HT-29 (cell line): Measurements from ENCODE around the gene CAMTA2. TPM values are rescaled to one million over a fixed set of nuclear protein-coding genes. Genes with fewer than 3 reads are reported as not detected.

Source experiments
- DNase-seq: peaks from one replicate; pipeline ENCODE4 v3.0.0-alpha.2; 2015; ENCODE audit warnings: low spot score
- total RNA-seq: library from RNA; depleted of rRNA; stranded (reverse); fragments of >200 nt; shearing (Covaris generic); gene quantifications from 2 replicates; pipeline ENCODE4 v1.2.3, GENCODE V29; 2014

The CAMTA2 gene
- total RNA-seq, 1 experiment from 2014 or later = 7.3 TPM

GRCh38 chr17:4968486-4969046 lies 18.9 kb downstream of the CAMTA2 start:
- DNase-seq = peak; percentile 4

GRCh38 chr17:4967539-4968485 lies 19.7 kb downstream of the CAMTA2 start, which contains the start of gene SPAG7:
Gene SPAG7 (minus strand): TSS chr17:4967817. CDS start chr17:4967804, 13 bp downstream.
- DNase-seq = peak; percentile 93

- DNase-seq = peak; percentile 96
Measured at GRCh38 chr17:4966844-4967538, 20.5 kb downstream of the CAMTA2 start.

GRCh38 chr17:4965311-4965986 lies 22.0 kb downstream of the CAMTA2 start:
- DNase-seq = no peak

- DNase-seq = no peak
Measured at GRCh38 chr17:4960279-4960922, 27.1 kb downstream of the CAMTA2 start.

GRCh38 chr17:4959261-4959965 lies 28.1 kb downstream of the CAMTA2 start:
- DNase-seq = no peak

- DNase-seq = no peak
Measured at GRCh38 chr17:4958102-4958501, 29.4 kb downstream of the CAMTA2 start.

- no peak for DNase-seq
Measured at GRCh38 chr17:4956493-4957061, 30.9 kb downstream of the CAMTA2 start.

GRCh38 chr17:4955091-4955490 lies 32.4 kb downstream of the CAMTA2 start:
- no peak for DNase-seq

GRCh38 chr17:4953451-4953961 lies 34.0 kb downstream of the CAMTA2 start:
- no peak for DNase-seq

- DNase-seq = no peak
Measured at GRCh38 chr17:4951486-4951885, 36.0 kb downstream of the CAMTA2 start.

- DNase-seq = no peak
Measured at GRCh38 chr17:4950746-4951204, 36.7 kb downstream of the CAMTA2 start, which contains the start of gene ENO3. Gene ENO3 (plus strand): TSS chr17:4951119. CDS start chr17:4951830, 711 bp downstream.

GRCh38 chr17:4950075-4950745 lies 37.3 kb downstream of the CAMTA2 start:
- DNase-seq = peak; percentile 32

- peak; percentile 69 for DNase-seq
Measured at GRCh38 chr17:4949321-4950074, 38.0 kb downstream of the CAMTA2 start.

- peak; percentile 72 for DNase-seq
Measured at GRCh38 chr17:4948931-4949320, 38.5 kb downstream of the CAMTA2 start.

GRCh38 chr17:4948166-4948930 lies 39.1 kb downstream of the CAMTA2 start, which contains the start of gene PFN1:
Gene PFN1 (minus strand): TSS chr17:4948530. CDS start chr17:4948394, 136 bp downstream.
- DNase-seq = peak; percentile 78

GRCh38 chr17:4947411-4948165 lies 39.9 kb downstream of the CAMTA2 start:
- DNase-seq = peak; percentile 44
